HEK293T (cell line): ENCODE results near the gene KCNK15.

ENCODE experiments used
- ARNT ChIP-seq: fragments of 450-650 bp; IDR thresholded peaks from 2 replicates; pipeline ENCODE4 v1.6.1; 2017; ENCODE audit warnings: mild to moderate bottlenecking
- BHLHE40 ChIP-seq: fragments of 450-650 bp; IDR thresholded peaks from 2 replicates; pipeline ENCODE4 v1.6.1; 2016; ENCODE audit warnings: mild to moderate bottlenecking, moderate library complexity, borderline replicate concordance
- CTBP1 ChIP-seq: fragments of 450-650 bp; IDR thresholded peaks from 2 replicates; pipeline ENCODE4 v1.6.1; 2016; ENCODE audit warnings: borderline replicate concordance
- ELF4 ChIP-seq: fragments of 450-650 bp; IDR thresholded peaks from 2 replicates; pipeline ENCODE4 v1.6.1; 2017; ENCODE audit warnings: antibody characterized with exemption
- FOXA1 ChIP-seq: fragments of 450-650 bp; IDR thresholded peaks from 2 replicates; pipeline ENCODE4 v1.6.1; 2016; ENCODE audit warnings: mild to moderate bottlenecking
- FOXK2 ChIP-seq: fragments of 450-650 bp; IDR thresholded peaks from 2 replicates; pipeline ENCODE4 v1.6.1; 2016; ENCODE audit warnings: mild to moderate bottlenecking
- FOXM1 ChIP-seq: fragments of 450-650 bp; IDR thresholded peaks from 2 replicates; pipeline ENCODE4 v1.6.1; 2017; ENCODE audit warnings: mild to moderate bottlenecking, borderline replicate concordance
- L3MBTL2 ChIP-seq: fragments of 450-650 bp; conservative IDR thresholded peaks from 2 replicates; pipeline ENCODE4 v1.6.1; 2016; ENCODE audit warnings: mild to moderate bottlenecking
- NFRKB ChIP-seq: fragments of 450-650 bp; IDR thresholded peaks from 2 replicates; pipeline ENCODE4 v1.6.1; 2016; ENCODE audit warnings: mild to moderate bottlenecking, moderate library complexity
- SP1 ChIP-seq: fragments of 450-650 bp; IDR thresholded peaks from 2 replicates; pipeline ENCODE4 v1.6.1; 2017
- SUZ12 ChIP-seq: fragments of 450-650 bp; IDR thresholded peaks from 2 replicates; pipeline ENCODE4 v1.6.1; 2016; ENCODE audit warnings: mild to moderate bottlenecking
- TARDBP ChIP-seq: fragments of 450-650 bp; IDR thresholded peaks from 2 replicates; pipeline ENCODE4 v1.6.1; 2016
- TF ChIP-seq, protein P1 (sequence below): fragments of 450-650 bp; IDR thresholded peaks from 2 replicates; pipeline ENCODE4 v1.6.1; 2016

DNA sequence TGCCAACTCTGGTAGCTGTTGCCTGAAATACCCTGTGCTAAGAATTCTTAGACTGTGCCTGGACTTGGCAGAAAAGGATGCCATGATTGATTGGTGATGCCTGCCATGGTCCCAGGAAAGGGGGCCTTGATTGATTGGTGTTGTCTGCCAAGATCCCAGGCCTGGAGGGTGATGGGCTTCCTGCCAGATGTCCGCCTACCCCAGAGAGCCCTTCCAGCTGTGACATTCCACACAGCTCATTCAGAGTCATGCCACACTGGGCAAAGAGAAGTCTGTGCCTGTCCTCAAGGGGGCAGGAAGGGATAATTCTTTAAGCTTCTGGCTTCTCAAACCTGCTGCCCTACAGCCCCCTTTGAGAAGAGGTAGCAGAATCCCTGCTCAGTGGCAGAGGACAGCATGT is 40.1 kb downstream of the KCNK15 start:
- TF ChIP-seq TARDBP (no peak), SUZ12 (no peak), NFRKB (no peak), SP1 (no peak), FOXM1 (no peak), L3MBTL2 (no peak), FOXA1 (no peak), CTBP1 (no peak), FOXK2 (no peak), ELF4 (no peak), ARNT (no peak), BHLHE40 (no peak)
- TF ChIP-seq, protein P1, sequence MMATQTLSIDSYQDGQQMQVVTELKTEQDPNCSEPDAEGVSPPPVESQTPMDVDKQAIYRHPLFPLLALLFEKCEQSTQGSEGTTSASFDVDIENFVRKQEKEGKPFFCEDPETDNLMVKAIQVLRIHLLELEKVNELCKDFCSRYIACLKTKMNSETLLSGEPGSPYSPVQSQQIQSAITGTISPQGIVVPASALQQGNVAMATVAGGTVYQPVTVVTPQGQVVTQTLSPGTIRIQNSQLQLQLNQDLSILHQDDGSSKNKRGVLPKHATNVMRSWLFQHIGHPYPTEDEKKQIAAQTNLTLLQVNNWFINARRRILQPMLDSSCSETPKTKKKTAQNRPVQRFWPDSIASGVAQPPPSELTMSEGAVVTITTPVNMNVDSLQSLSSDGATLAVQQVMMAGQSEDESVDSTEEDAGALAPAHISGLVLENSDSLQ = no peak
